ENCODE data around the gene FUNDC1. TPM values are rescaled to one million over a fixed set of nuclear protein-coding genes. Genes with fewer than 3 reads are reported as not detected.

FUNDC1 gene
- total RNA-seq, 2 experiments from 2014 or later: 4.8 to 5.4 TPM

- intact Hi-C loops (cut with DNase I, micrococcal nuclease): no loop called here
- Mint-ChIP-seq H3K36me3 (ENCODE audit: low read depth) (no peaks in the 10 kb centered on the region), H3K4me1 (ENCODE audit: low read depth) (no peaks in the 10 kb centered on the region), H3K9me3 (no peaks in the 10 kb centered on the region), H3K27ac (no peak overlapping the region), H3K4me3 (no peak overlapping the region), H3K27me3 (no peaks in the 10 kb centered on the region)
- Histone ChIP-seq H3K27ac (ENCODE audit: low read depth in 1 of 2, low read length in 2 of 2) (no peak overlapping the region), H3K4me1 (ENCODE audit: insufficient read depth, low read length) (no peaks in the 10 kb centered on the region), H3K27me3 (ENCODE audit: control insufficient read depth in 1 of 2, insufficient read depth in 2 of 2, low read length in 2 of 2) (no peaks in the 10 kb centered on the region), H3K9me3 (ENCODE audit: control insufficient read depth in 1 of 2, insufficient read depth in 1 of 2, low read length in 2 of 2) (no peaks in the 10 kb centered on the region), H3K4me3 (ENCODE audit: low read length) (no peak overlapping the region), H3K36me3 (ENCODE audit: insufficient read depth, low read length) (no peaks in the 10 kb centered on the region)
- ChIA-PET CTCF (no interaction called here), POLR2A (no interaction called here)
- TF ChIP-seq CTCF (IDR thresholded peaks at IDR 0.05): no peak
- no peak for ATAC-seq (ENCODE audit: poor library complexity)
- DNase-seq: no peak
Measured at GRCh38 chrX:44482575-44482974, 60.1 kb downstream of the FUNDC1 start.

- Mint-ChIP-seq H3K36me3 (ENCODE audit: low read depth) (no peaks in the 10 kb centered on the region), H3K27ac (no peak overlapping the region), H3K4me3 (no peak overlapping the region), H3K4me1 (ENCODE audit: low read depth) (no peaks in the 10 kb centered on the region), H3K9me3 (no peaks in the 10 kb centered on the region), H3K27me3 (no peaks in the 10 kb centered on the region)
- intact Hi-C loops (cut with DNase I, micrococcal nuclease): no loop called here
- no peak for TF ChIP-seq CTCF (IDR thresholded peaks at IDR 0.05)
- POLR2A ChIA-PET: no interaction called here
- no peaks in the 10 kb centered on the region for H3K9me3 ChIP-seq (ENCODE audit: control insufficient read depth in 1 of 2, insufficient read depth in 1 of 2, low read length in 2 of 2)
- H3K4me1 ChIP-seq (ENCODE audit: insufficient read depth, low read length): no peaks in the 10 kb centered on the region
- CTCF ChIA-PET: no interaction called here
- H3K4me3 ChIP-seq (ENCODE audit: low read length): no peak overlapping the region
- H3K27ac ChIP-seq (ENCODE audit: low read depth in 1 of 2, low read length in 2 of 2): no peak overlapping the region
- DNase-seq (no peak), ATAC-seq (ENCODE audit: poor library complexity) (no peak)
- no peaks in the 10 kb centered on the region for H3K36me3 ChIP-seq (ENCODE audit: insufficient read depth, low read length)
- no peaks in the 10 kb centered on the region for H3K27me3 ChIP-seq (ENCODE audit: control insufficient read depth in 1 of 2, insufficient read depth in 2 of 2, low read length in 2 of 2)
Measured at GRCh38 chrX:44480591-44480990, 62.1 kb downstream of the FUNDC1 start.

- no peak for TF ChIP-seq CTCF (IDR thresholded peaks at IDR 0.05)
- DNase-seq (no peak), ATAC-seq (ENCODE audit: poor library complexity) (no peak)
- Mint-ChIP-seq H3K27me3 (no peaks in the 10 kb centered on the region), H3K9me3 (no peaks in the 10 kb centered on the region), H3K36me3 (ENCODE audit: low read depth) (no peaks in the 10 kb centered on the region), H3K27ac (no peak overlapping the region), H3K4me3 (no peak overlapping the region), H3K4me1 (ENCODE audit: low read depth) (no peaks in the 10 kb centered on the region)
- Histone ChIP-seq H3K27me3 (ENCODE audit: control insufficient read depth in 1 of 2, insufficient read depth in 2 of 2, low read length in 2 of 2) (no peaks in the 10 kb centered on the region), H3K4me1 (ENCODE audit: insufficient read depth, low read length) (no peaks in the 10 kb centered on the region), H3K27ac (ENCODE audit: low read depth in 1 of 2, low read length in 2 of 2) (no peak overlapping the region), H3K4me3 (ENCODE audit: low read length) (no peak overlapping the region), H3K36me3 (ENCODE audit: insufficient read depth, low read length) (no peaks in the 10 kb centered on the region), H3K9me3 (ENCODE audit: control insufficient read depth in 1 of 2, insufficient read depth in 1 of 2, low read length in 2 of 2) (no peaks in the 10 kb centered on the region)
- intact Hi-C loops (cut with DNase I, micrococcal nuclease): no loop called here
- CTCF ChIA-PET: interaction anchor here (1.6 kb wide), 1 partner anchor 21 kb away, joined by 3 read pairs; no protein-coding TSS in a partner anchor
- POLR2A ChIA-PET: no interaction called here
Measured at GRCh38 chrX:44474410-44474809, 68.2 kb downstream of the FUNDC1 start.

Other genes starting within 250 kb of the FUNDC1 start
- gene EFHC2, start 199.2 kb downstream of the FUNDC1 start, total RNA-seq: 1 to 10 TPM; 2.7 to 3.0 TPM